Measurements from ENCODE around the gene ACVR1B.
"Not testable (repeated sequence)": the region's sequence is repeated elsewhere in the genome, so short reads cannot be mapped to it uniquely, and the experiment has no call there.

Gene ACVR1B

DNA sequence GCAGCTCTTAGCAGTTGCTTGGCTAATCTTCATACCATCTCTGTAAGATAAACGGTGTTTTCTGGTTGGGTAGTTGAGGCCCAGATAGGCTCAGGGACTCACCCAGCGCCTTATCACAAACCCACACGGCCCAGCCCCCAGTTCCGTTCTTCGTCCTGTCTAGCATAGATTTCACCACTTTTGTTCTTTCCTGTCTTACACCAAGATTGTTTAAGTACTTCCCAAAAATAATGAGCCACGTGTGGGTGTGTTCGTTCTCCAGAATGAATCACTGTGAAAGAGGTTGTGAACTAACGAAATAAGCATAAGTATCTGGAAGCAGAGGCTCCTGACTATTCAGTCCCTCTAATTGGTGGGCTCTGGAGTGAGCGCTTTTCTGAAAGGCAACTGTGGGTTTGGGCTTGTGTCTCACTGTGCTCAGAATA is 21.4 kb downstream of the ACVR1B start:
- Histone ChIP-seq H3K36me3 (ENCODE audit: control insufficient read depth, insufficient read depth, low read length) (peaks cover 22% of the 10 kb centered on the region), H3K4me1 (ENCODE audit: control insufficient read depth, insufficient read depth, low read length, poor library complexity, severe bottlenecking) (peaks cover 71% of the 10 kb centered on the region), H3K9me3 (ENCODE audit: control insufficient read depth, low read length) (no peaks in the 10 kb centered on the region), H3K4me3 (ENCODE audit: extremely low read depth, insufficient read depth, low read length, poor library complexity, severe bottlenecking) (no peak overlapping the region), H3K27ac (ENCODE audit: low read depth, low read length, severe bottlenecking) (peak overlapping the region; percentile 34)
- WGBS, 2 experiments (ENCODE audit: insufficient coverage in 2 of 2) = 45 to 63% methylated on average over 2 to 4 of the region's 9 CpGs

DNA sequence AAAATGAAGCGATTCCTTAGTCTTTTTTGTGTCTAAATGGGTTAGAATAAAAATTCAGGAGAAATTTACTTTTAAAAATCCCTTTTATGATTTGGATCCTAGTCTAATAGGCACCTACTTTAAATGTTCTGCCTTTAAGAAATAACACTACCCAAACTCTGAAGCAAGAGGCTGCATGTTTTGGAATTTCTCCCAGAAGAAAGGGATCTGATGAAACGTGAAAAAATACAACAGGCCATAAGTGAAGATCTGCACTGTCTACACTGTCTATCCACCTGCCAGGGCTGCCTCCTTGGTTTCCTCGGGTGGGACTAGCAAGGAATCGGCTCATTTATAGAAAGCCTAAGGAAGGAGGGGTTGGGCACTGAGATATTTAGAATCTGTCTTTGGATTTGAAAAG is 22.1 kb downstream of the ACVR1B start:
- H3K4me3 ChIP-seq (ENCODE audit: extremely low read depth, insufficient read depth, low read length, poor library complexity, severe bottlenecking) = no peak overlapping the region
- peaks cover 72% of the 10 kb centered on the region for H3K4me1 ChIP-seq (ENCODE audit: control insufficient read depth, insufficient read depth, low read length, poor library complexity, severe bottlenecking)
- WGBS, 2 experiments (ENCODE audit: insufficient coverage in 2 of 2) = 93 to 100% methylated on average over 3 of the region's 4 CpGs
- no peaks in the 10 kb centered on the region for H3K9me3 ChIP-seq (ENCODE audit: control insufficient read depth, low read length)
- no peak overlapping the region for H3K27ac ChIP-seq (ENCODE audit: low read depth, low read length, severe bottlenecking)
- peaks cover 29% of the 10 kb centered on the region for H3K36me3 ChIP-seq (ENCODE audit: control insufficient read depth, insufficient read depth, low read length)

DNA sequence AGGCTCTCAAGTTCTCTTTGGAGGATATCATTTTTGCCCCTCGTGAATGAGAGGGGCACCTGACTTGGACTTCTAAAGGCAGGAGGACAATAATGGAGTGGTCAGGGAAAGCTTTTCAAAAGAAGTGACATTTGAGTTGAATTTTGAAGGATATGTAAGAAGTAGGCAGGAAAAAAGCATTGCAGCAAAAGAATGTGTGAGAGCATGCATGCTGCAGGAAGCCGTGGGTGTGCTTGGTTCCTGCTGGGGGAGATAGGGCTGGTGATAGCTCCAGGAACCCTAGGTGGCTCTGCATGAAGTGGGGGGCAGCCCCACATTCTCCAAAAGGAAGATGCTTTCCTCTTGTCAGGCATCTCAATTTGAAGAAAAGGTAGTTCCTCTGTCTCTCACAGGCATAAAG is 23.1 kb downstream of the ACVR1B start:
- no peak overlapping the region for H3K27ac ChIP-seq (ENCODE audit: low read depth, low read length, severe bottlenecking)
- WGBS, 2 experiments (ENCODE audit: insufficient coverage in 2 of 2) = 65 to 68% methylated on average over 2 of the region's 2 CpGs
- H3K36me3 ChIP-seq (ENCODE audit: control insufficient read depth, insufficient read depth, low read length) = peaks cover 34% of the 10 kb centered on the region
- no peaks in the 10 kb centered on the region for H3K9me3 ChIP-seq (ENCODE audit: control insufficient read depth, low read length)
- peaks cover 77% of the 10 kb centered on the region for H3K4me1 ChIP-seq (ENCODE audit: control insufficient read depth, insufficient read depth, low read length, poor library complexity, severe bottlenecking)
- H3K4me3 ChIP-seq (ENCODE audit: extremely low read depth, insufficient read depth, low read length, poor library complexity, severe bottlenecking) = no peak overlapping the region

DNA sequence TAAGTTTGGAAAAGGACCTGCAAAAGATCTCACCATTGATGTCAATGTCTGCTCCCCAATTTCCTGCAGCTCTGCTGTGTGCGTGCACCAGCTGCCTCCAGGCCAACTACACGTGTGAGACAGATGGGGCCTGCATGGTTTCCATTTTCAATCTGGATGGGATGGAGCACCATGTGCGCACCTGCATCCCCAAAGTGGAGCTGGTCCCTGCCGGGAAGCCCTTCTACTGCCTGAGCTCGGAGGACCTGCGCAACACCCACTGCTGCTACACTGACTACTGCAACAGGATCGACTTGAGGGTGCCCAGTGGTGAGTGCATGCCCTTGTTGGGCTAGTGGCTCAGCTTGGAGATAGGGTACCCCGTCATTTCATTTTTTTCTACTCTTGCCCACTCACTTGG is 23.7 kb downstream of the ACVR1B start:
- Histone ChIP-seq H3K9me3 (ENCODE audit: control insufficient read depth, low read length) (no peaks in the 10 kb centered on the region), H3K36me3 (ENCODE audit: control insufficient read depth, insufficient read depth, low read length) (peaks cover 39% of the 10 kb centered on the region), H3K4me1 (ENCODE audit: control insufficient read depth, insufficient read depth, low read length, poor library complexity, severe bottlenecking) (peaks cover 78% of the 10 kb centered on the region), H3K27ac (ENCODE audit: low read depth, low read length, severe bottlenecking) (no peak overlapping the region), H3K4me3 (ENCODE audit: extremely low read depth, insufficient read depth, low read length, poor library complexity, severe bottlenecking) (no peak overlapping the region)
- 96 to 98% methylated on average over 7 of the region's 8 CpGs for WGBS, 2 experiments (ENCODE audit: insufficient coverage in 2 of 2)

DNA sequence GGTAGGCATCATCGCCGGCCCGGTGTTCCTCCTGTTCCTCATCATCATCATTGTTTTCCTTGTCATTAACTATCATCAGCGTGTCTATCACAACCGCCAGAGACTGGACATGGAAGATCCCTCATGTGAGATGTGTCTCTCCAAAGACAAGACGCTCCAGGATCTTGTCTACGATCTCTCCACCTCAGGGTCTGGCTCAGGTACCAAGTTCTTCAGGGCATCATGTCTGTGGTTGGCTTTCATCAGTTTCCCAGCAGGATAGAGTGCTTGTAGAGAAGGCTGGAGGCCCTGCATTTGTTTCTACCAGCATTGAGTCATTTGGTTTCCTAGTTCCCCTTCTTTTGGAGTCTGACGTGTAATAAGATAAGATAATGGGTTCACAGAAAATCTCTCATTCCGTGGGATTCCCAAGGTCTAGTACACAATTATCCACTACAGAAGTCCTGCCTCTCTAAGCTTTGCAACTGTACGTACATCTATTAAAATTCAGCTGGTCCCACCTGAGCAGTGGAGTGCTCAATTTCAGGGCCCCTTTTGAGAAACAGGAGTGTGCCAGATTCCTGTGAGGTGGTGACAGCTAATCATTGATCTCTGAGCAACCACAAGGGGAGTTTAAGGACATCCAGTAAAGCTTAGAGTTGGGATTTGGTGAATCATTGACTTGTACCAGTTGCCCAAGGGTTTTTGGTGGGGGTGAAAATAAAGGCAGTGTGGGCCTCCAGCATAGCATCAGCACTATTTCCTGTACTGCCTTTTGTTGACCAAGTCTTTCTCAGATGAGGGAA is 25.1 kb downstream of the ACVR1B start:
- no peak overlapping the region for H3K4me3 ChIP-seq (ENCODE audit: extremely low read depth, insufficient read depth, low read length, poor library complexity, severe bottlenecking)
- WGBS, 2 experiments (ENCODE audit: insufficient coverage in 2 of 2) = 98 to 100% methylated on average over 5 to 8 of the region's 10 CpGs
- peaks cover 50% of the 10 kb centered on the region for H3K36me3 ChIP-seq (ENCODE audit: control insufficient read depth, insufficient read depth, low read length)
- peak overlapping the region; percentile 64 for H3K27ac ChIP-seq (ENCODE audit: low read depth, low read length, severe bottlenecking)
- H3K4me1 ChIP-seq (ENCODE audit: control insufficient read depth, insufficient read depth, low read length, poor library complexity, severe bottlenecking) = peaks cover 68% of the 10 kb centered on the region
- H3K9me3 ChIP-seq (ENCODE audit: control insufficient read depth, low read length) = no peaks in the 10 kb centered on the region

DNA sequence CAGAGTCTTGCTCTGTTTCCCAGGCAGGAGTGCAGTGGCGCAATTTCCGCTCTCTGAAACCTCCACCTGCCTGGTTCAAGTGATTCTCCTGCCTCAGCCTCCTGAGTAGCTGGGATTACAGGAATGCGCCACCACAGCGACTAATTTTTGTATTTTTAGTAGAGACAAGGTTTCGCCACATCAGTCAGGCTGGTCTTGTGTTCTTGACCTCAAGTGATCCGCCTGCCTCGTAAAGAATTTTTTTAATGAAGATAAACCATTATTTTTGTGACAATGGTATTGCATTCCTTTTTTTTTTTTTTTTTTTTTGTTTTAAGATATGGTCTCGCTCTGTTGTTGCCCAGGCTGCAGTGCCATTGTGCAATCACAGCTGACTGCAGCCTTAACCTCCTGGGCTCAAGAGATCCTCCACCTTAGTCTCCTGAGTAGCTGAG is 25.8 kb downstream of the ACVR1B start:
- peaks cover 58% of the 10 kb centered on the region for H3K36me3 ChIP-seq (ENCODE audit: control insufficient read depth, insufficient read depth, low read length)
- 92 to 95% methylated on average over 4 to 6 of the region's 8 CpGs for WGBS, 2 experiments (ENCODE audit: insufficient coverage in 2 of 2)
- no peak overlapping the region for H3K4me3 ChIP-seq (ENCODE audit: extremely low read depth, insufficient read depth, low read length, poor library complexity, severe bottlenecking)
- H3K4me1 ChIP-seq (ENCODE audit: control insufficient read depth, insufficient read depth, low read length, poor library complexity, severe bottlenecking) = peaks cover 61% of the 10 kb centered on the region
- H3K27ac ChIP-seq (ENCODE audit: low read depth, low read length, severe bottlenecking) = no peak overlapping the region
- no peaks in the 10 kb centered on the region for H3K9me3 ChIP-seq (ENCODE audit: control insufficient read depth, low read length)

DNA sequence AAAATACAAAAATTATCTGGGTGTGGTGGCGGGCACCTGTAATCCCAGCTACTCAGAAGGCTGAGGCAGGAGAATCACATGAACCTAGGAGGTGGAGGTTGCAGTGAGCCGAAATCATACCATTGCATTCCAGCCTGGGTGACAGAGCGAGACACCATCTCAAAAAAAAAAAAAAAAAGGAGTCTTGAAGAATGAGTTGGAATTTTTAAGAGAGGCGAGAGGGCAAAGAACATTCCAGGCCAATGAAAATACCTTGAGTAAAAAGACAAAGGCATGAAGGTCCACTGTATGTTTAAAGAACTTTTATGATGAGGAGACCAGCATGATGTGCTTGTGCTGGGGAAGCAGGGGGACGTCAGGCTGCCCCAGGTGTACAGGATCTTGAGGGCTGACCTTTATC is 27.8 kb downstream of the ACVR1B start:
- not testable (repeated sequence) for H3K27ac ChIP-seq (ENCODE audit: low read depth, low read length, severe bottlenecking); H3K4me3 ChIP-seq (ENCODE audit: extremely low read depth, insufficient read depth, low read length, poor library complexity, severe bottlenecking); H3K9me3 ChIP-seq (ENCODE audit: control insufficient read depth, low read length)
- Histone ChIP-seq H3K4me1 (ENCODE audit: control insufficient read depth, insufficient read depth, low read length, poor library complexity, severe bottlenecking) (peaks cover 41% of the 10 kb centered on the region), H3K36me3 (ENCODE audit: control insufficient read depth, insufficient read depth, low read length) (peaks cover 77% of the 10 kb centered on the region)
- 89 to 100% methylated on average over 2 of the region's 5 CpGs for WGBS, 2 experiments (ENCODE audit: insufficient coverage in 2 of 2)

DNA sequence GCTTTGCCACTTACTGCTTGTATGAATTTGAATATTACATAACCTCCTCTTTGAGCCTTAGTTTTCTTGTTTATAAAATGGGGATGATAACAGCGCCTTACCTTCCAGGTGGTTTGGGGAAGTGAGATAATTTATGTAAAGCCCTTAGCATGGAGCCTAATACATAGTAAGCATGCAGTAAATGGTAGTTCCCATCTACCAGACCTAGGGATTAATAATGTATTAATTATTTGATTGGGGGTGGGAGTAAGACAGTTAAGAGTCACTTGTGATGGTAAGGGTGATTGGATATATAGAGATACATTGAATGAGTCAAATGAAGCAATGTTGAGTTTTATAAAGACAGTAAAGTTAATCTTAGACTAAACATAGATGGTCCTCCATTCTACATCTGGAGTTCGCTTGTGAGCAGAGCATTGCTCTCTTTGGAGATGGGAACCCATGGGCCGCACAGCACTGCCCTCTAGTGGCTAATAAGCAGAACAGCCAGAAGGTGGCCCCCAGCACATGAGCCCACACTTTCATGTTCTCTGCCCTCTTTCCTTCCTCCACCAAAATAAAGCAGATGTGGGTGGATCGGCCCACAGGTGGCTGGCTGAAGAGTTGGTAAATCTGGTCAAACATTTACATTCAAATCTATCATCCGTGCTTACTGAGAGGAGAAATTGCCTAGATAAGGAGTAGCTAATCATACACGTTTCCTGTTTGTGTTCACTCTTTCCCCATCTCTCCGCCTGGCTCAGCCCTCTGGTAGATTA is 28.7 kb downstream of the ACVR1B start:
- H3K36me3 ChIP-seq (ENCODE audit: control insufficient read depth, insufficient read depth, low read length) = peaks cover 85% of the 10 kb centered on the region
- 50 to 88% methylated on average over 3 to 4 of the region's 7 CpGs for WGBS, 2 experiments (ENCODE audit: insufficient coverage in 2 of 2)
- no peak overlapping the region for H3K4me3 ChIP-seq (ENCODE audit: extremely low read depth, insufficient read depth, low read length, poor library complexity, severe bottlenecking)
- H3K27ac ChIP-seq (ENCODE audit: low read depth, low read length, severe bottlenecking) = no peak overlapping the region
- peaks cover 33% of the 10 kb centered on the region for H3K4me1 ChIP-seq (ENCODE audit: control insufficient read depth, insufficient read depth, low read length, poor library complexity, severe bottlenecking)
- no peaks in the 10 kb centered on the region for H3K9me3 ChIP-seq (ENCODE audit: control insufficient read depth, low read length)

DNA sequence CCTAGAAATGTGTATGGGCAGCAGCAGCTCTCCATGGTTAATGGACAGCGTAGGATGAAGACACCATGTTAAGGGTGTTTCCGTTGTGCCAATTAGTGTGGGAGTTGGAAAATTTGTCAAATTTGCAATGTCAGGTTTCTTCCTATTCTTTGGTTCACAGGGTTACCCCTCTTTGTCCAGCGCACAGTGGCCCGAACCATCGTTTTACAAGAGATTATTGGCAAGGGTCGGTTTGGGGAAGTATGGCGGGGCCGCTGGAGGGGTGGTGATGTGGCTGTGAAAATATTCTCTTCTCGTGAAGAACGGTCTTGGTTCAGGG is 29.3 kb downstream of the ACVR1B start:
- Histone ChIP-seq H3K36me3 (ENCODE audit: control insufficient read depth, insufficient read depth, low read length) (peaks cover 85% of the 10 kb centered on the region), H3K27ac (ENCODE audit: low read depth, low read length, severe bottlenecking) (no peak overlapping the region), H3K9me3 (ENCODE audit: control insufficient read depth, low read length) (no peaks in the 10 kb centered on the region), H3K4me3 (ENCODE audit: extremely low read depth, insufficient read depth, low read length, poor library complexity, severe bottlenecking) (no peak overlapping the region), H3K4me1 (ENCODE audit: control insufficient read depth, insufficient read depth, low read length, poor library complexity, severe bottlenecking) (peaks cover 27% of the 10 kb centered on the region)
- 92 to 93% methylated on average over 5 to 7 of the region's 10 CpGs for WGBS, 2 experiments (ENCODE audit: insufficient coverage in 2 of 2)

DNA sequence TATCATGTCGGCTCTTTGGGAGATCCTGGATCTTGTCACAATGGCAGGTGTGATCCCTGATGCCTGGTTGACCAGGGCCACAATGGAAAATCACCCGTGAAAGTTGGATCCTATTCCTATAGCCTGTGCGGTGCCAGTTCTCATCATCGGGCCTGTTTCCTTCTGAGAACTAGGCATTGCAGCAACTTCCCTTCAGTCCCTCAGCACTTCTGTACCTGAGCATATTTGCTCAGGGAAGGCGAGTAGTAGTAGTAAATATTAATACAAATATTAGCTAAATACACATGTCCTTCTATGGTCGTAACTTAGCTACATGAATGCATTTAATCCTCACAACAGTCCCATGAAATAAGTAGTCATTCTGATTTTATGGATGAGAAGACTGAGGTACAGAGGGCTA is 33.2 kb downstream of the ACVR1B start:
- WGBS, 2 experiments (ENCODE audit: insufficient coverage in 2 of 2) = 95 to 96% methylated on average over 4 of the region's 6 CpGs
- Histone ChIP-seq H3K36me3 (ENCODE audit: control insufficient read depth, insufficient read depth, low read length) (peaks cover 89% of the 10 kb centered on the region), H3K9me3 (ENCODE audit: control insufficient read depth, low read length) (no peaks in the 10 kb centered on the region), H3K27ac (ENCODE audit: low read depth, low read length, severe bottlenecking) (no peak overlapping the region), H3K4me1 (ENCODE audit: control insufficient read depth, insufficient read depth, low read length, poor library complexity, severe bottlenecking) (peaks cover 1% of the 10 kb centered on the region), H3K4me3 (ENCODE audit: extremely low read depth, insufficient read depth, low read length, poor library complexity, severe bottlenecking) (no peak overlapping the region)

All from mesodermal cell (in vitro differentiated cells).